ENCODE data around the gene CCDC121.
A peak's percentile ranks its signal among the peaks of the same experiment; 100 is the strongest.

Gene CCDC121

GRCh38 chr2:27628767-27629709, at the start of gene CCDC121, which contains the start of gene GPN1:
TSS of gene CCDC121 (minus strand) at chr2:27629012. CDS start at chr2:27627799, 1,213 bp downstream.
TSS of gene GPN1 (plus strand) at chr2:27629050. CDS start at chr2:27629059, 9 bp downstream.
- peak; percentile 49 for DNase-seq

GRCh38 chr2:27672723-27673486, 44.1 kb upstream of the CCDC121 start:
- DNase-seq: no peak

GRCh38 chr2:27671235-27671634, 42.4 kb upstream of the CCDC121 start:
- DNase-seq: no peak

- DNase-seq: no peak
Observed at GRCh38 chr2:27667446-27667845, 38.6 kb upstream of the CCDC121 start.

- no peak for DNase-seq
Observed at GRCh38 chr2:27664622-27665363, 36.0 kb upstream of the CCDC121 start.

GRCh38 chr2:27664154-27664574, 35.4 kb upstream of the CCDC121 start:
- DNase-seq: no peak

- peak; percentile 75 for DNase-seq
Observed at GRCh38 chr2:27663285-27664153, 34.7 kb upstream of the CCDC121 start, which contains the start of the genes SLC4A1AP and SUPT7L. TSS of gene SLC4A1AP (plus strand) at chr2:27663889. CDS start at chr2:27663915, 26 bp downstream. TSS of gene SUPT7L (minus strand) at chr2:27663614. CDS start at chr2:27662192, 1,422 bp downstream.

- DNase-seq: no peak
Observed at GRCh38 chr2:27661371-27661770, 32.6 kb upstream of the CCDC121 start.

- DNase-seq: no peak
Observed at GRCh38 chr2:27655155-27655951, 26.5 kb upstream of the CCDC121 start.

- DNase-seq: no peak
Observed at GRCh38 chr2:27653397-27653796, 24.6 kb upstream of the CCDC121 start.

- no peak for DNase-seq
Observed at GRCh38 chr2:27652790-27653189, 24.0 kb upstream of the CCDC121 start.

GRCh38 chr2:27652341-27652740, 23.5 kb upstream of the CCDC121 start:
- DNase-seq: no peak

GRCh38 chr2:27651056-27651455, 22.2 kb upstream of the CCDC121 start:
- DNase-seq: no peak

GRCh38 chr2:27647737-27648136, 18.9 kb upstream of the CCDC121 start:
- DNase-seq: no peak

GRCh38 chr2:27647289-27647688, 18.5 kb upstream of the CCDC121 start:
- DNase-seq: no peak

- DNase-seq: no peak
Observed at GRCh38 chr2:27645197-27645596, 16.4 kb upstream of the CCDC121 start.

GRCh38 chr2:27640722-27641245, 12.0 kb upstream of the CCDC121 start:
- no peak for DNase-seq

- no peak for DNase-seq
Observed at GRCh38 chr2:27638709-27639108, 9.9 kb upstream of the CCDC121 start.

GRCh38 chr2:27638037-27638637, 9.3 kb upstream of the CCDC121 start:
- no peak for DNase-seq

GRCh38 chr2:27636766-27637165, 8.0 kb upstream of the CCDC121 start:
- no peak for DNase-seq
